HepG2 (cell line): ENCODE data around the gene CES3. TPM values are rescaled to one million over a fixed set of nuclear protein-coding genes. Genes with fewer than 3 reads are reported as not detected.
A peak's percentile ranks its signal among the peaks of the same experiment; 100 is the strongest.

Experiments
- ATM ChIP-seq: fragments of 450-650 bp; IDR thresholded peaks from 2 replicates; pipeline ENCODE4 v1.7.1; 2017; ENCODE audit warnings: mild to moderate bottlenecking, borderline replicate concordance
- CBX1 ChIP-seq: IDR thresholded peaks from one replicate; pipeline ENCODE4 v1.6.1; 2016; ENCODE audit warnings: antibody characterized with exemption, low read depth
- ESRRA ChIP-seq: sonication (generic); formaldehyde crosslinking; IDR thresholded peaks from 2 replicates; pipeline ENCODE4 v1.5.1; 2020; ENCODE audit warnings: mild to moderate bottlenecking, low read depth, missing genetic modification reagents
- FOSL1 ChIP-seq: sonication (generic); formaldehyde crosslinking; IDR thresholded peaks from 2 replicates; pipeline ENCODE4 v1.9.0; 2021; ENCODE audit warnings: missing genetic modification reagents, borderline replicate concordance
- GLI4 ChIP-seq: sonication (generic); formaldehyde crosslinking; IDR thresholded peaks from 2 replicates; pipeline ENCODE4 v1.5.1; 2020; ENCODE audit warnings: missing genetic modification reagents, mild to moderate bottlenecking, moderate library complexity, borderline replicate concordance
- HMG20A ChIP-seq: IDR thresholded peaks from 2 replicates; pipeline ENCODE4 v1.6.1; 2016; ENCODE audit warnings: borderline replicate concordance
- HNRNPLL ChIP-seq: fragments of 200-400 bp; formaldehyde crosslinking; IDR thresholded peaks from 2 replicates; pipeline ENCODE4 v1.6.1; 2017; ENCODE audit warnings: mild to moderate bottlenecking, low read depth, low read length; ENCODE audit not compliant: poor library complexity, severe bottlenecking
- HOMEZ ChIP-seq: IDR thresholded peaks from 2 replicates; pipeline ENCODE4 v1.6.1; 2016; ENCODE audit warnings: low read depth
- MAFG ChIP-seq: sonication (generic); formaldehyde crosslinking; IDR thresholded peaks from 2 replicates; pipeline ENCODE4 v1.5.1; 2020; ENCODE audit warnings: mild to moderate bottlenecking, missing genetic modification reagents
- NR1H2 ChIP-seq: sonication (generic); formaldehyde crosslinking; IDR thresholded peaks from 2 replicates; pipeline ENCODE4 v1.8.1; 2022; ENCODE audit warnings: low read depth, missing genetic modification reagents, borderline replicate concordance
- RARA ChIP-seq: IDR thresholded peaks from 2 replicates; pipeline ENCODE4 v1.6.1; 2016; ENCODE audit warnings: missing genetic modification reagents, missing compliant biosample characterization
- RFXAP ChIP-seq: sonication (generic); formaldehyde crosslinking; IDR thresholded peaks from 2 replicates; pipeline ENCODE4 v1.4.0; 2020; ENCODE audit warnings: missing genetic modification reagents, borderline replicate concordance
- SP4 ChIP-seq: sonication (generic); formaldehyde crosslinking; IDR thresholded peaks from 2 replicates; pipeline ENCODE4 v1.8.1; 2023; ENCODE audit warnings: mild to moderate bottlenecking, missing genetic modification reagents
- TBL1XR1 ChIP-seq: fragments of 150-350 bp; IDR thresholded peaks from 2 replicates; pipeline ENCODE4 v1.6.1; 2014; ENCODE audit warnings: borderline replicate concordance, low read length; ENCODE audit not compliant: partially characterized antibody
- USF2 ChIP-seq, 2 experiments: sonication (generic) in 1 of 2; formaldehyde crosslinking in 1 of 2; IDR thresholded peaks; 2 replicates each; pipeline versions ENCODE4 v1.5.1 to v1.6.1; 2011 to 2020; ENCODE audit warnings: borderline replicate concordance in 1 of 2, low read depth in 1 of 2, low read length in 1 of 2, mild to moderate bottlenecking in 1 of 2, missing genetic modification reagents in 1 of 2, moderate library complexity in 1 of 2
- ZBTB21 ChIP-seq: sonication (generic); formaldehyde crosslinking; IDR thresholded peaks from 2 replicates; pipeline ENCODE4 v1.4.0; 2020; ENCODE audit warnings: missing genetic modification reagents
- ZBTB43 ChIP-seq: sonication (generic); formaldehyde crosslinking; conservative IDR thresholded peaks from 2 replicates; pipeline ENCODE4 v1.4.0; 2020; ENCODE audit warnings: missing genetic modification reagents
- ZBTB8A ChIP-seq: sonication (generic); formaldehyde crosslinking; IDR thresholded peaks from 2 replicates; pipeline ENCODE4 v1.4.0; 2020; ENCODE audit warnings: mild to moderate bottlenecking, low read depth, missing genetic modification reagents, borderline replicate concordance
- ZFP36L1 ChIP-seq: sonication (generic); formaldehyde crosslinking; IDR thresholded peaks from 2 replicates; pipeline ENCODE4 v1.8.0; 2022; ENCODE audit warnings: mild to moderate bottlenecking, missing genetic modification reagents, moderate library complexity
- ZNF317 ChIP-seq: sonication (generic); formaldehyde crosslinking; IDR thresholded peaks from 2 replicates; pipeline ENCODE4 v1.5.0; 2020; ENCODE audit warnings: mild to moderate bottlenecking, missing genetic modification reagents
- ZNF383 ChIP-seq: sonication (generic); formaldehyde crosslinking; IDR thresholded peaks from 2 replicates; pipeline ENCODE4 v1.4.0; 2020; ENCODE audit warnings: missing genetic modification reagents, mild to moderate bottlenecking, borderline replicate concordance
- ZNF484 ChIP-seq: sonication (generic); formaldehyde crosslinking; IDR thresholded peaks from 2 replicates; pipeline ENCODE4 v1.5.1; 2020; ENCODE audit warnings: mild to moderate bottlenecking, low read depth, missing genetic modification reagents, borderline replicate concordance
- ZNF556 ChIP-seq: sonication (generic); formaldehyde crosslinking; IDR thresholded peaks from 2 replicates; pipeline ENCODE4 v1.4.0; 2020; ENCODE audit warnings: mild to moderate bottlenecking, missing genetic modification reagents, borderline replicate concordance
- polyA plus RNA-seq, 8 experiments: library from polyadenylated mRNA; depleted of rRNA in 3 of 8; stranded (reverse) in 7 of 8; unstranded in 1 of 8; fragments of >200 nt; fragmentation: Illumina TruSeq in 4 of 8; extraction: Trizol in 4 of 8; gene quantifications; 2 replicates each; pipeline versions ENCODE4 v1.2.1 to v1.2.3, GENCODE V29; 2011 to 2016; ENCODE audit warnings: low read depth in 4 of 8, missing spikeins in 1 of 8, mixed read lengths in 1 of 8; ENCODE audit not compliant: insufficient read depth in 1 of 8
- total RNA-seq, 5 experiments: library from RNA; depleted of rRNA; stranded (reverse); fragments of >200 nt; fragmentation: Illumina TruSeq; extraction: Trizol; gene quantifications; 2 replicates each; pipeline ENCODE4 v1.2.3, GENCODE V29; 2016; ENCODE audit warnings: low read depth in 1 of 5
- TF ChIP-seq, protein P1 (sequence below): sonication (generic); formaldehyde crosslinking; IDR thresholded peaks from 2 replicates; pipeline ENCODE4 v1.4.0; 2020; ENCODE audit warnings: mild to moderate bottlenecking, low read depth, missing genetic modification reagents

CES3 gene
- total and polyA plus RNA-seq, 2 of the 13 experiments (the other 11 are each of a cell fraction or from before 2014, with no cell fraction given) = 6.6 to 17.4 TPM

GRCh38 chr16:66918803-66919568, 42.1 kb upstream of the CES3 start, which contains the start of gene CDH16 (continued):
- TF ChIP-seq HMG20A (CRISPR knock-in tag) (no peak), ZNF556 (no peak), ATM (no peak), ZBTB21 (CRISPR knock-in tag) (no peak), CBX1 (no peak), HOMEZ (no peak), RARA (CRISPR knock-in tag) (no peak), RFXAP (CRISPR knock-in tag) (no peak), ESRRA (CRISPR knock-in tag) (no peak), SP4 (CRISPR knock-in tag) (no peak), TBL1XR1 (no peak), NR1H2 (CRISPR knock-in tag) (no peak), ZBTB8A (no peak), ZBTB43 (CRISPR knock-in tag) (no peak), MAFG (CRISPR knock-in tag) (no peak), GLI4 (CRISPR knock-in tag) (no peak), USF2 (IDR thresholded peaks at IDR 0.05; ENCODE audit: low read depth, low read length) (no peak), USF2 (CRISPR knock-in tag; IDR thresholded peaks at IDR 0.05; ENCODE audit: borderline replicate concordance) (no peak), FOSL1 (CRISPR knock-in tag) (no peak), ZNF484 (no peak), HNRNPLL (peak; percentile 24), ZNF317 (CRISPR knock-in tag) (no peak), ZNF383 (CRISPR knock-in tag) (no peak), ZFP36L1 (no peak)
- TF ChIP-seq, protein P1, sequence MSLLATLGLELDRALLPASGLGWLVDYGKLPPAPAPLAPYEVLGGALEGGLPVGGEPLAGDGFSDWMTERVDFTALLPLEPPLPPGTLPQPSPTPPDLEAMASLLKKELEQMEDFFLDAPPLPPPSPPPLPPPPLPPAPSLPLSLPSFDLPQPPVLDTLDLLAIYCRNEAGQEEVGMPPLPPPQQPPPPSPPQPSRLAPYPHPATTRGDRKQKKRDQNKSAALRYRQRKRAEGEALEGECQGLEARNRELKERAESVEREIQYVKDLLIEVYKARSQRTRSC (CRISPR knock-in tag) = no peak
